Activated T-helper 1 cell treated with anti-CD3 and anti-CD28 coated beads, Interleukin-2, amount 50 U/mL, for 16 hours (primary cell): Measurements from ENCODE around the gene CBFB.

Experiments
- DNase-seq, 2 donors: peaks; one replicate each; pipeline ENCODE4 v3.0.0-alpha.2; 2020; ENCODE audit warnings: low read depth in 1 of 2, low spot score in 1 of 2

CBFB gene

DNA sequence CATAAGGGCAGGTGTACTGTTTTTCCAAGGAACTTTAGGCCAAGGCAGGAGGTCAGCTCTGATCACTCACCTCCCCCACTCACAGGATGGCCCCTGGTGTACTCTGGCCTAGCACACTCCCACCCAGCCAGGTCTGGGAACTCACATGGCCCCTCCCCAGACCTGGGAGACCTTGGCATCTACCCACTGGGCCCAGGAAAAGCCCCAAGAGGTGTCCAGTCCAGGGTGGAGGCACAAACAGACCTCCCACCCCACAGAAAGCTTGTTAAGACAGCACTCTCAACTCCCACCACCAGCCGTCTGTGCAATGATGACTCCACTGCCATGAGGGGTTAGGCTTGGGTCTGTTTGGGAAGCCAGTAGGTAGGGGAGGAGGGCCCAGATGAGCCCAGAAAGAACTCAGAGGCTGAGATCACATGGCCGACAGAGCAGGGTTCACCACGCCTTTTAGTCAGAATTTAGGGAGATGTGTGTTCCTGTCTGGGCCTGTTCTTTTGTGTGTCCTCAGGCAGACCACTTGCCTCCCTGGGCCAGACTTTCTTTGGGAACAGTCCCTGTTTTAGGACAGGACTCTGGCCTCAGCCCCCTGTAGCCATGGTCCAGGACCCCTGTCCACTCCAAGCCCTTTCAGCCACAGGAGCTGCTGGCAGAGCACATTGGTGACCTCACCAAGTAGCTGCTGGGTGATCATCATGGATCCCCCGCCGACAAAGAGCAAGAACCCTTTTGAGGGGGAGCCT, 12.1 kb upstream of the CBFB start:
- DNase-seq: no peak

DNA sequence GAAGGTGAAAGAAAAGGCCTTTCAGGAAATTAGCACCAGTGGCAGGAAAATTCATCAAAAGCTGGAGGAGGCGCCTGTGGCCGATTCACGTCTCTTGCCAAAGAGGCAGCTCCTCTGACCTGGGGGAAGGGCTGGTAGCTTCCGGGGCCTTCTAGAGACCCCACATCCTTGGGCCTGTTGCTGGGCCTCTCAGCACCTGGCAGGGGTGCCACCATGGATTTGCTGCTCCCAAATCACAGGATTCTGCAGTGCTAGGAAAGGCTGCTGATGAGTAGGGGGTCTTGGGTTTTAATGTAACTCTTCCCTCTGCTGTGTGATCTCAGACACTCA, 11.6 kb upstream of the CBFB start:
- DNase-seq: no peak

- DNase-seq: peak; percentile 62 to 74
These were observed 11.0 kb upstream of the CBFB start for GRCh38 chr16:67017810-67018488.

DNA sequence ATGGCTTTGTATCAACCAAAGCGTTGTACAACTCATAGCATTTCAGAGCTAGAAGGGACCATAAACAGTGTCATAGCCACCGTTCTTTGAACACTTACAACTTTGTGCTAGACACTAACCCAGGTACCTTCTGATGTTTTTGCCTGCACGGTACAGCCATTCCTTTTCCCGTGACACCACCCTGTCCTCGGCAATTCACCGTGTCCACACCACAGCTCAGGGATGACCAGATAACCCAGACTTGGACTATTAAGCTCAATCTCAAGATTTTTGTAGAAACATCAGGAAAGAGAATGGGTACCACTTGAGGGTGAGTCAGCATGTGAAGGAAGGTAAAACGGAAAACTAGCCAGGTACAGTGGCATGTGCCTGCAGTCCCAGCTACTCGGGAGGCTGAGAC, 9.8 kb upstream of the CBFB start:
- no peak for DNase-seq

GRCh38 chr16:67021321-67021720, 7.6 kb upstream of the CBFB start:
- DNase-seq: no peak

DNA sequence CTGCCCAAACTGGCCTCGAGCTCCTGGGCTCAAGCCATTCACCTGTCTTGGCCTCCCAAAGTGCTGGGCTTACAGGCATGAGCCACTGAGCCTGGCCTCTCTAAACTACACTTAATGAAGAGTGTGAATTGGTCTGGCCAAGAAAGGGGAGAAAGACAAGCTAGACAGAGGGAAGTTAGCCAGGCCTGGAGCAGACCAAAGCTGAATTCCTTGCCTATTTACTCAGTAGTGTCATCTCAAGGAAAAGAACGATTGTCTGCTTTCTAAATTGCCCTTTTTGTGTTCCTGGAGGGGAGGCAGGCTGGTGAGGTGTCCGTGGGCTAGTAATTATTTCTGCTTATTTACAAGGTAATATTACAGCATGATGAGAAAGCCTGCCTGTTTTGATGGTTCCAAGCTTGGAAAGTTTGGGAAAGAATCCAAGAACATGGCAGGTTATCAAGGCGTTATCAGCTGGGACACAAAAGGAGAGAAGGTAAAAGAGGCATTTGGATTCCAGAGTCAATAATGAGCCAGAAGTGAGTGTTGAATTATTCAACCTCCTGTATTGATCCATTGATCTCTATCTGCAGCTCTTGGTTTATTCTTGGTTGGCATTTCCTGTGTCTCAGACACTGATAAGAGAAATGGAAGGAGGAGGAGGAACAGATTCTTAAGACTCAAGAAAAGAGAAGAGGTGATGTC, 6.3 kb upstream of the CBFB start:
- DNase-seq: no peak

GRCh38 chr16:67023689-67024088, 5.3 kb upstream of the CBFB start:
- DNase-seq: no peak

DNA sequence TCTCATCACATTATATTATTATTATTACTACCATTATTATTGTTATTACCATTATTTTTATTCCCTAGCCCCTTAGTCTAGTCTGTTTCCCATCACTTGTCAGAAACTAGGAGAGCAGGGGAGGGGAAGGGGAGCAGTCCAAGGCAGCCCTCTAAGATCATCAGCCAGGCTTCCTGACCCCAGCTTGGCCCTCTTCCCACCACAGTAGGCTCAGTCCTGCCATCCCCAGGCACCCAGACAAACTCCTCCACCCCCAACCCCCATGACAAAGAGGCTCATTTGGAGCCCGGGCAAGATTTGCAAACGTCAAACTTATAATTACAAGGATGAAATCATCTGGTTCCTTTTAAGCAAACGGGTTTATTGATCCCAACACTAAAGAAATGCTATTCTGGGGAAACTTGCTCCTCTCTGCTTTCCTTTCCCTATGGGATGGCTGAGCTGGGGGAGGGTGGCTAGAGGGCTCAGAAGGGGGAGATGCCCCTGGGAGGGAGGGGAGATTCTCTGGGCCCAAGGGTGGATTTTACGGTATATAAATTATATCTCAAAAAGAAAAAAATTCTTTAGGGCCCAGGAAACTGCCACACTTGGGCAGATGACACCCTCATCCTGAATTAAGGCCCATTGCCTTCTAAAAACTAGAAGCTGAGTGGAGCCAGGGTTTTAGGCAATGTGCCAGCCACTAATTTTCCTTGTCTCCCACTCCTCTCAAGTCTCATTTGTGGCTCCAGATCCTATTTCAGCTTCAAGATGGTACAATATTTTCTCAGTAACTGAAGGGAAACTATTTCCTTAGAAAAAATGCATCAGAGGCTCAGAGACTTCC, 4.4 kb upstream of the CBFB start:
- DNase-seq: no peak

- DNase-seq: no peak
These were observed 3.8 kb upstream of the CBFB start for GRCh38 chr16:67025210-67025550.

GRCh38 chr16:67026570-67026969, 2.4 kb upstream of the CBFB start:
- no peak for DNase-seq

GRCh38 chr16:67027046-67027445, 1.9 kb upstream of the CBFB start:
- DNase-seq: no peak

GRCh38 chr16:67028167-67028695, 718 bp upstream of the CBFB start:
- no peak for DNase-seq

- peak; percentile 14 to 42 for DNase-seq
These were observed 526 bp downstream of the CBFB start for GRCh38 chr16:67029254-67030096.

GRCh38 chr16:67030221-67030962, 1.4 kb downstream of the CBFB start:
- DNase-seq: no peak

GRCh38 chr16:67034487-67034886, 5.5 kb downstream of the CBFB start:
- DNase-seq: no peak

DNA sequence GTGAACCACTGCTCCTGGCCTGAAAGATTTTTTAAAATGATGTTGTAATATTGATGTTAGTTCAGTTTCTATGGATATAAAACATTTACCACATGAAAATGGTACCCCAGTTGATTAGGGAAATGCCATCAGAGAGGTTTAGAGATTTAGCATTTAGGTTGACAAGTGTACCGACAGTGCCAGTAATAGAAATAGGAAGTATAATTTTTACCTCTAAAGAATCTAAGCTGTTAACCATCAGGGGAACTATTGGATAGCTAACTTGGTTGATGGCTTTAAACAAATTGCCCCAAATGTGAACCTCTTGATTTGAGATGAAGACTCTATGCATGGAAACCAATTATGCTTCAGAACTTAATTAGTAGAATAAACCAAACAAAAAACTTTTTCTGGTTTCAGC, 6.4 kb downstream of the CBFB start:
- no peak for DNase-seq

- DNase-seq: no peak
These were observed 7.4 kb downstream of the CBFB start for GRCh38 chr16:67036323-67036741.

GRCh38 chr16:67039260-67040020, 10.5 kb downstream of the CBFB start:
- DNase-seq: no peak

DNA sequence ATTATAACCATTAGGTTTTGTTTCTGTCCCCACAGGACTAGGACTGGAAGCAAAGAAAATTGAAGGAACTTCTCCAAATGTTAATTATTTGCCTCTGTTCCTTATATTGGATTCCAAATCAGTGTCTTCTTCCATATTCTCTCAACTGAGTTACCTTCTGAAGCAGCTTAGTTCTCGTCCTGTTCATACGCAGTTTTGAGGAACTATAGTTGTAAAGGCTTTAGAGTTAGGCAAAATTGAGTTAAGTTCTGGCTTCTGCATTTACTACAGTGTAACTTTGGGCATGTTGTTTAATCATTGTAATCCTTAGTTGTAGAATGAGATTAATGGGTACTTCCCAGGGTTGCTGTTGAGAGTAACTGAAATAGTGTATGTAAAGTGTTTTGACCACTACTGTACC, 11.2 kb downstream of the CBFB start:
- DNase-seq: no peak
